ENCODE measurements around the gene HMGCS1.

HMGCS1 gene

GRCh38 chr5:43353668-43354067 lies 40.5 kb upstream of the HMGCS1 start:
- Histone ChIP-seq H3K4me3 (replicated peaks; ENCODE audit: insufficient read depth, low read length) (no peak overlapping the region), H3K27me3 (ENCODE audit: insufficient read depth, poor library complexity, severe bottlenecking) (no peaks in the 10 kb centered on the region), H3K27ac (replicated peaks) (no peak overlapping the region)
- DNase-seq (ENCODE audit: low read depth in 1 of 2, low spot score in 1 of 2): no peak
- TF ChIP-seq, protein P1, sequence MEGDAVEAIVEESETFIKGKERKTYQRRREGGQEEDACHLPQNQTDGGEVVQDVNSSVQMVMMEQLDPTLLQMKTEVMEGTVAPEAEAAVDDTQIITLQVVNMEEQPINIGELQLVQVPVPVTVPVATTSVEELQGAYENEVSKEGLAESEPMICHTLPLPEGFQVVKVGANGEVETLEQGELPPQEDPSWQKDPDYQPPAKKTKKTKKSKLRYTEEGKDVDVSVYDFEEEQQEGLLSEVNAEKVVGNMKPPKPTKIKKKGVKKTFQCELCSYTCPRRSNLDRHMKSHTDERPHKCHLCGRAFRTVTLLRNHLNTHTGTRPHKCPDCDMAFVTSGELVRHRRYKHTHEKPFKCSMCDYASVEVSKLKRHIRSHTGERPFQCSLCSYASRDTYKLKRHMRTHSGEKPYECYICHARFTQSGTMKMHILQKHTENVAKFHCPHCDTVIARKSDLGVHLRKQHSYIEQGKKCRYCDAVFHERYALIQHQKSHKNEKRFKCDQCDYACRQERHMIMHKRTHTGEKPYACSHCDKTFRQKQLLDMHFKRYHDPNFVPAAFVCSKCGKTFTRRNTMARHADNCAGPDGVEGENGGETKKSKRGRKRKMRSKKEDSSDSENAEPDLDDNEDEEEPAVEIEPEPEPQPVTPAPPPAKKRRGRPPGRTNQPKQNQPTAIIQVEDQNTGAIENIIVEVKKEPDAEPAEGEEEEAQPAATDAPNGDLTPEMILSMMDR (IDR thresholded peaks at IDR 0.05; ENCODE audit: insufficient read depth, low read length): no peak
- TF ChIP-seq SPI1 (IDR thresholded peaks at IDR 0.05; ENCODE audit: borderline replicate concordance, low read depth) (no peak), POLR2AphosphoS5 (IDR thresholded peaks at IDR 0.05; ENCODE audit: low read depth) (no peak), GABPA (IDR thresholded peaks at IDR 0.05; ENCODE audit: low read depth) (no peak)
- TF ChIP-seq, protein P2, sequence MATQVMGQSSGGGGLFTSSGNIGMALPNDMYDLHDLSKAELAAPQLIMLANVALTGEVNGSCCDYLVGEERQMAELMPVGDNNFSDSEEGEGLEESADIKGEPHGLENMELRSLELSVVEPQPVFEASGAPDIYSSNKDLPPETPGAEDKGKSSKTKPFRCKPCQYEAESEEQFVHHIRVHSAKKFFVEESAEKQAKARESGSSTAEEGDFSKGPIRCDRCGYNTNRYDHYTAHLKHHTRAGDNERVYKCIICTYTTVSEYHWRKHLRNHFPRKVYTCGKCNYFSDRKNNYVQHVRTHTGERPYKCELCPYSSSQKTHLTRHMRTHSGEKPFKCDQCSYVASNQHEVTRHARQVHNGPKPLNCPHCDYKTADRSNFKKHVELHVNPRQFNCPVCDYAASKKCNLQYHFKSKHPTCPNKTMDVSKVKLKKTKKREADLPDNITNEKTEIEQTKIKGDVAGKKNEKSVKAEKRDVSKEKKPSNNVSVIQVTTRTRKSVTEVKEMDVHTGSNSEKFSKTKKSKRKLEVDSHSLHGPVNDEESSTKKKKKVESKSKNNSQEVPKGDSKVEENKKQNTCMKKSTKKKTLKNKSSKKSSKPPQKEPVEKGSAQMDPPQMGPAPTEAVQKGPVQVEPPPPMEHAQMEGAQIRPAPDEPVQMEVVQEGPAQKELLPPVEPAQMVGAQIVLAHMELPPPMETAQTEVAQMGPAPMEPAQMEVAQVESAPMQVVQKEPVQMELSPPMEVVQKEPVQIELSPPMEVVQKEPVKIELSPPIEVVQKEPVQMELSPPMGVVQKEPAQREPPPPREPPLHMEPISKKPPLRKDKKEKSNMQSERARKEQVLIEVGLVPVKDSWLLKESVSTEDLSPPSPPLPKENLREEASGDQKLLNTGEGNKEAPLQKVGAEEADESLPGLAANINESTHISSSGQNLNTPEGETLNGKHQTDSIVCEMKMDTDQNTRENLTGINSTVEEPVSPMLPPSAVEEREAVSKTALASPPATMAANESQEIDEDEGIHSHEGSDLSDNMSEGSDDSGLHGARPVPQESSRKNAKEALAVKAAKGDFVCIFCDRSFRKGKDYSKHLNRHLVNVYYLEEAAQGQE (IDR thresholded peaks at IDR 0.05; ENCODE audit: insufficient replicate concordance, low read depth): no peak

DNA sequence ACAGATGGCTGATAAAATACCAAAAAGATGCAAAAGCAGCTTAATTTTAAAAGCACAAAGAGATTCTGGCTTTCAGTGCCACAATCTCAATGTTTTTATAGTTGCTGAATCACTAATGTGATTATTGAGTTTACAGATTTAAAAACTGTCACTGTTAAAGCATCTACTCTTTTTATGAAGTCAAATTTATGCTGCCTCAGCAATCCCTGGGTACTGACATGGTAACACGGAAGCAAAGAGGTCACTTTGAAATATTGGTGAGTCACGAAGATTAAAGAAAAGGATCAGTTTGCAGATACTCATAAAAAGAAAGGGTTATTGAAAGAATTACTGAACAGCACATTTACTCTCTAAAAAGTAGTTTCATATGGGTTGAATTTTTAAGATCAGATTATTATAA lies 39.7 kb upstream of the HMGCS1 start:
- Histone ChIP-seq H3K27me3 (ENCODE audit: insufficient read depth, poor library complexity, severe bottlenecking) (no peaks in the 10 kb centered on the region), H3K27ac (replicated peaks) (no peak overlapping the region), H3K4me3 (replicated peaks; ENCODE audit: insufficient read depth, low read length) (no peak overlapping the region)
- TF ChIP-seq SPI1 (IDR thresholded peaks at IDR 0.05; ENCODE audit: borderline replicate concordance, low read depth): no peak
- TF ChIP-seq, protein P2 (IDR thresholded peaks at IDR 0.05; ENCODE audit: insufficient replicate concordance, low read depth): no peak
- no peak for TF ChIP-seq POLR2AphosphoS5 (IDR thresholded peaks at IDR 0.05; ENCODE audit: low read depth)
- TF ChIP-seq GABPA (IDR thresholded peaks at IDR 0.05; ENCODE audit: low read depth): no peak
- TF ChIP-seq, protein P1 (IDR thresholded peaks at IDR 0.05; ENCODE audit: insufficient read depth, low read length): no peak
- no peak for DNase-seq (ENCODE audit: low read depth in 1 of 2, low spot score in 1 of 2)

- Histone ChIP-seq H3K27ac (replicated peaks) (no peak overlapping the region), H3K4me3 (replicated peaks; ENCODE audit: insufficient read depth, low read length) (no peak overlapping the region), H3K27me3 (ENCODE audit: insufficient read depth, poor library complexity, severe bottlenecking) (no peaks in the 10 kb centered on the region)
- TF ChIP-seq, protein P2 (IDR thresholded peaks at IDR 0.05; ENCODE audit: insufficient replicate concordance, low read depth): no peak
- no peak for TF ChIP-seq POLR2AphosphoS5 (IDR thresholded peaks at IDR 0.05; ENCODE audit: low read depth)
- no peak for TF ChIP-seq GABPA (IDR thresholded peaks at IDR 0.05; ENCODE audit: low read depth)
- TF ChIP-seq, protein P1 (IDR thresholded peaks at IDR 0.05; ENCODE audit: insufficient read depth, low read length): no peak
- no peak for TF ChIP-seq SPI1 (IDR thresholded peaks at IDR 0.05; ENCODE audit: borderline replicate concordance, low read depth)
- no peak for DNase-seq (ENCODE audit: low read depth in 1 of 2, low spot score in 1 of 2)
Observed at GRCh38 chr5:43352131-43352530, 38.9 kb upstream of the HMGCS1 start.
